T-helper 9 cell (primary cell): ENCODE data around the gene GOLGA1.
"Not testable (repeated sequence)": the region's sequence is repeated elsewhere in the genome, so short reads cannot be mapped to it uniquely, and the experiment has no call there.

ENCODE experiments used
- DNase-seq: peaks from one replicate; pipeline ENCODE4 v3.0.0-alpha.2; 2020
- total RNA-seq, 2 donors: gene quantifications; one replicate each; lab custom pipeline; 2026; lab: John Stamatoyannopoulos, UW

GOLGA1 gene, protein sequence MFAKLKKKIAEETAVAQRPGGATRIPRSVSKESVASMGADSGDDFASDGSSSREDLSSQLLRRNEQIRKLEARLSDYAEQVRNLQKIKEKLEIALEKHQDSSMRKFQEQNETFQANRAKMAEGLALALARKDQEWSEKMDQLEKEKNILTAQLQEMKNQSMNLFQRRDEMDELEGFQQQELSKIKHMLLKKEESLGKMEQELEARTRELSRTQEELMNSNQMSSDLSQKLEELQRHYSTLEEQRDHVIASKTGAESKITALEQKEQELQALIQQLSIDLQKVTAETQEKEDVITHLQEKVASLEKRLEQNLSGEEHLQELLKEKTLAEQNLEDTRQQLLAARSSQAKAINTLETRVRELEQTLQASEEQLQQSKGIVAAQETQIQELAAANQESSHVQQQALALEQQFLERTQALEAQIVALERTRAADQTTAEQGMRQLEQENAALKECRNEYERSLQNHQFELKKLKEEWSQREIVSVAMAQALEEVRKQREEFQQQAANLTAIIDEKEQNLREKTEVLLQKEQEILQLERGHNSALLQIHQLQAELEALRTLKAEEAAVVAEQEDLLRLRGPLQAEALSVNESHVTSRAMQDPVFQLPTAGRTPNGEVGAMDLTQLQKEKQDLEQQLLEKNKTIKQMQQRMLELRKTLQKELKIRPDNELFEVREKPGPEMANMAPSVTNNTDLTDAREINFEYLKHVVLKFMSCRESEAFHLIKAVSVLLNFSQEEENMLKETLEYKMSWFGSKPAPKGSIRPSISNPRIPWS
- 34.7 to 35.0 reads per million in 2 donors for total RNA-seq

DNA sequence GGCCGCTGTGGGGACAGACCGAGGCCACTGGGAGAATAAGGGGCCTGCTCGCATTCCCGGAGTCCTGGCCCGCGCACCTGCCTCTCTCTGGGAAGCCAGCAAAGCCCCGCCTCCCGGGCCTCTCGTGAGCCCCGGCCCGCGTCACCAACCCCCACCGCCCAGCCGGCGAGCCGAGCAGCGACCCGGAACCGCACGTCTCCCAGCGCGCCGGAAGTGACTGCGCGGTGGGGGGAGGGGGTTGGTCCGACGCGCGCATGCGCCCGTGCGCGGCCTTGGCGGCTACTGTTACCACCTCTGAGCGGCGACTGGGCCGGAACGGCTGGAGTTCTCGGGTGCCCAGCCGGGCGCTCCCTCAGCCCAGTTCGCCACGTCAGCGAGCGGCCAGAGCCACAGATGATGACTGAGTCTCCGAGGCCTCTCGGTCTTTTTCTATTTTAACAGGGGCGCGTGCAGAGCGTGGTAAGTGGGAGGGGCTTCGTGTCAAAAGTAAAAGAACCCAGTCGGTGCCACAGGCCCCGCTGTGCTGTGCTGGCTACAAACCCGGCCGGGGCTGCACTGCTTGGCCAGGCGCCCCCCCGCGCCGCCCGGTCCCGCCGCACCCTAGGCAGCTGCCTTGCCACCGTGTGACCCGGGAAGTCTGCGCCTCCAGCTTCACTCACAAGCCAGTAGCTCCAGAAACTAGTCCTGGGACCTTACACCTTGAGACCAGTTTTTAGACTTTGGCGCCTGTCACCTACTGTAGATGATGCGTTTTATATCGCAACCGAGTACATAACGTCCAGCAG is at the start of gene GOLGA1:
Gene GOLGA1 (minus strand): TSS at position 190 of the 785 bp plus-strand sequence. CDS start 2,372 bp downstream, outside the sequence.
- peak; percentile 92 for DNase-seq

DNA sequence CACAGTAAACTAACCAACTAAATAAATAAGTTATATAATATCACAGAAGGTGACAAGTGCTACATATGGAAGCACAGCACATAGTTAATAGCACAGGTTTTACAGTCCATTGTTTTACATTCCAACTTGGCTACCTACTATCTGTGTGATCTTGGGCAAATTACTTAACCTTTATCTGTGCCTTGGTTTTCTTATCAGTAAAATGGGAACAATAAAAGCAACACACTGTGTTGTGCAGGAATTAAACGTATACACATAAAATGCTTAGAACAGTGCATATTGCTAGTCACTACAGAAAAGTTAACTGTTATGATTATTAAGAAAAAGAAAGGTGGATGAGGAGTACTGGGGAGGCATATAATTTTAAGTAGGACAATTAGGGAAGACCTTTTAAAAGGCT is 42.8 kb upstream of the GOLGA1 start:
- DNase-seq, result no peak

DNA sequence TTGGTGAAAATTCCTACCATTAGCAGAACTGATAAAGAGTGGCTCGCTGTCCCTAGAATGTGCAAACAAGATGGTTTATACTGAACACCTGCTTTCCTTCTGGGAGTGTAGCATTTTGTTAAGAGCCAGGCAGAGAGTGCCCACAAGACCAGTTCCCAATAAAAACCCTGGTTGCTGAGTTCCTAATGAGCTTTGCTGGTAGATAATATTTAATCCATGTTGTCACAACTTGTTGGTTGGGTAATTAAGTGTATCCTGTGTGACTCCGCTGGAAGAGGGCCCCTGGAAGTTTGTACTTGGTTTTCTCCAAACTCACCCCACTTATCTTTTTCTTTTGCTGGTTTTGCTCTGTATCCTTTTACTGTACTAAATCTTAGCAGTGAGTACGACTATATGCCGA is 39.5 kb upstream of the GOLGA1 start:
- no peak for DNase-seq

DNA sequence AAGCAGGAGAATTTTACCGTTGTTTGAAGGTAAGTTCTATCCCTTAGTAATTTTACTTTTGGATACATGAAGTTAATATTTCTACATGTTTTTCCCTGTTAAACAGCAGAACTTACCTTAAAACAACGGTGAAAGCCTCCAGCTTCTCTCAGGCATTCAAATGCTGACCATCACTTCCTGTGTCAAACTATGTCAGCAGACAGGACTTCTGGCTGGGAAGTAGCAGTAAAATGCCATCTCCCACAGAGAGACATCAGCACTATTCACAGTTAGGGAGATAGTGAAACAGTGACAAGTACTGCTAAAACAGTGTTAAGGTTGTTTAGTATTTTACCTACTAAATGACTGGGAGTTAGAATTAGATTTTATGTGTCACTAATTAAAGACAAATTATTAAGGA is 34.2 kb upstream of the GOLGA1 start:
- no peak for DNase-seq

DNA sequence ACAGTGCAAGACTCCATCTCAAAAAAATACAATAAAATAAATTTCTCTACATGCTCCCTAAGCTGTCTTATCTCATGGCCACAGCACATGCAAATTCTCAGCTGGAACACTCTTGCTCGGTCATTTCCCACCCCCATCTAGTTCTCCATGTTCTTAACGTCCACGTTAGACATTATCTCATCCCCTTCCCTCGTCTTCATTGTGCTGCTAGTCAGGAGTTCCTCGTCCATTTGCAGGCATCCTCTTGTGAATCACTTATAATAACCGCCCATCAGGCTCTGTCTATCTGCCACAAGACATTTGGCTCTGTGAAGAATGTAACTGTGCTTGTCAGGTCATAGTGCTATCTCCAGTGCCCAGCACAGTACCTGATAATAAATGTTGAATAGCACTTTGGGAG is 32.9 kb upstream of the GOLGA1 start:
- DNase-seq, result no peak

DNA sequence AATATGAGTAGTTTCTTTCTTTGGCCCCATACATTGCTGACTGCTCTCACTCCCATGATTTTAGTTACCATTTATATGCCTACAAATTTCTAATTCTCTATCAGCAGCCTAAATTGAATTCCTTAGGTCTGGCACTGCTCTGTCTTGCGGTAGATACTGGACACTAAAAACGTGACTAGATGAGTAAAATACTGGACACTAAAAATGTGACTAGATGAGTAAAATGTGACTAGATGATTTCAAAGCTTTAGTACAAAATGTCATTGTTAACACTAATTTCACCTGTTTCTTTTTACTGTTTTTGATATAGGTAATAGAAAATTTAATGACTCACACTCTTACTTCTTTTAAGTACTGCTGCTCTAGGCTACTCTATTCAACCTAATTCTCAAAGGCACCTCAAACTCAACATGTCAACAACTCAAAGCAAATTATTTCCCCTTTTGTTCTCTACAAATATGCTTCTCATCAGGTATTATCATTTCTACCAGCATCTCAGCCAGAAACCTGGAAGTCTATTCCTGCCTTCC is 31.4 kb upstream of the GOLGA1 start:
- DNase-seq, result no peak

DNA sequence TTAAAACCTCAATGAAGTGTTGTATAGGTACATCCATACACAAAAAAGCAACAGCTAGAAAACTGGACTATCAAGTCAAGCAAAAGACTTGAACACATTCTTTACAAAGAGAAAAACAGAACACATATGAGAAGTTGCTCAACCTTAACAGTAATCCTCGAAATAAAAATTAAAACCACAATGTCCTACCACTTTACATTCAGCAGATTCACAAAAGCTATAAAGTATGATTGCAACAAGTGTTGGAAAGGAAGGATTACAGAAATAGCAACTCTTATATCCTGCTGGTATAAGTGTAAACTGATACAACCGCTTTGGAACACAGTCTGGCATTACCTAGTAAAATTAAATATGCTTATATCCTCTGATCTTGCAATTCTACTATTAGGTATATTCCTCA is 28.5 kb upstream of the GOLGA1 start:
- no peak for DNase-seq

DNA sequence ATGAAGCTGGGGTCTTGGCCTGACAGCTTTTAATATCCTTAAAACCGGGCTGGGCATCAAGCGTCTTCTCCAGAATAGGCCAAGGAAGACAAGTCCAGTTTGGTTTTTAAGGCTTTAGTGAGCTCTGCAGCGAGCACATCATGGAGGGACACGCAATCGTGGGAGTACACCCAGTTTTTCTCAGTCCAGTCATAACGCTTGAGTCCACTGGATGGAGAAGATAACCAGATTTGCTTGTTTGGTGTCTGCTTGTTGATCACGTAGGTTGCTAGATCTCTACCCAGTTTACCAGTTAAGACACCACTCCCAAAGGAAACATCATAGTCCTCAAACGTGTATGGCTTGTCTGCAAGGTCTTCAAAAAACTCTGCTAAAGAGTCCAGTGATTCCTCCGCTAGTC is 27.4 kb upstream of the GOLGA1 start:
- DNase-seq, result no peak

DNA sequence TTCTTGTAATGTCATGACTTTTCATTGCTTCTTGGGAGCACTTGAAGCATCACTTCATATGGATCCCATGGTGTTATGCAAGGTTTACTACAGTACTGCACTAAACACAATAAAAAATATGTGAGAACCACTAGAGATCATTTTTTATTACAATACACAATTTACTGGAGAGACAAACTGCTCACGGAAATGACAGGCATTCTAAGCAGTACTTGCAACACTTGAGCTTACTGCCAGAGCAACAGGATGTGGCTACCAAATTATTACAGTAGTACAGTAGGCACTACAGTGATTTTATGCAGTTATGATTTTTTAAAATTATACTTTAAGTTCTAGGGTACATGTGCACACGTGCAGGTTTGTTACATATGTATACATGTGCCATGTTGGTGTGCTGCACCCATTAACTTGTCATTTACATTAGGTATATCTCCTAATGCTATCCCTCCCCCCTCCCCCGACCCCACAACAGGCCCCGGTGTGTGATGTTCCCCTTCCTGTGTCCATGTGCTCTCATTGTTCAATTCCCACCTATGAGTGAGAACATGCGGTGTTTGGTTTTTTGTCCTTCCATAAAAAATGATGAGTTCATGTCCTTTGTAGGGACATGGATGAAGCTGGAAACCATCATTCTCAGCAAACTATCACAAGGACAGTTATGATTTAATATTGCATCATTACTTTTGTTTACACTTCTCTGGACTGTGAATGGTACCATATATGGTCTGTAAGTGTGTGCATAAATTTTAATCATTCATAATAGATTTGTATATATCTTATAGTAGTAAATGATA is 25.1 kb upstream of the GOLGA1 start:
- DNase-seq, result not testable (repeated sequence)

DNA sequence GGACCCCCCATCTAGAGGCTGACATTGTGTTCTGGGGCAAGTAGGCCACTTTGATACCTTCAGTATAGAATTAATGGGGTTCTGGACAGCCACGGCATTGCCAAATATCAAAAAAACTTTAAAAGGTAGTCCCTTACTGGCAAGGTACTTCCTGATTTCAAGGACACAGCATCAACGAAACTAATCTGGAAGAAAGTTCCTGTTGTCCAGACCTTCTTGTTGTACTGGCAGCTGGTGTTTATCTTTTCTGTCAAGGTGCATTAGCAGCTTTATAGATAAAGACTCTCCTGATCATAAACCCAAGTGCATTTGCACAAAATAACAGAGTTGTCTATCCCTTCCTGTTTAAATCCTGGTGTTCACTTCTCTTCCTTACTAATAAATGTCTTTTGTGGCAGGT is 23.7 kb upstream of the GOLGA1 start:
- DNase-seq, result no peak

DNA sequence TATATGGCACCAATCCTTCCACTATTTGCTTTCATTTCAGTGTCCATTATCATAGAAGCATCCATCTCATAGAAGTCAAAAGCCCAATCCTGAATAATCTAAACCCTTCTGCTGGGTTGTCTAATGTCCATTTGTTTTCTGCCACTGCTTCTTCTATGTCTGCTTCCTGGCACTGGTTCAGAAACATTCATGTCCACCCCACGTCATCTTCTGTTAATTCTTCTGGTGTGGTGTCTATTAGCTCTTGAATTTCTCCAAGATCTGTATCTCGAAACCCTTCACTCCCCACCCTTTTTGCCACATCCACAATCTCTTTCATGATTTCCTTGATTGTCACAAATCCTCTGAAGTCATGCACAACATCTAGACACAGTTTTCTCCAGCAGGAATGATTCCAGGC is 23.2 kb upstream of the GOLGA1 start:
- DNase-seq, result no peak

DNA sequence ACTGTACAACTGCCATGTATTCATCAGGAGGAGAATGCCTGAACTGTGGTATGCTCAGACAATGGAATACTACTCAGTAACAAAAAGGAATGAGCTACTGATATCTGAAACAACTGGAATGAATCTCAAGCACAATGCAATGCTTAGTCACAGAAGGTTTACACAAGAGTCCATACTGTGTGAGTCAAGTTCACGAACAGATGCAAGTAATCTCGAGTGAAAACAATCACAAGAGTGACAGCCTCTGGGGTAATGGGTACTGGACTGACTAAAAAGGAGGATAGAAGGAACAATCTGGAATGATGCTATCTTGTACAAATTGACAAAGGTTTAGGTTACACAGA is 19.5 kb upstream of the GOLGA1 start:
- no peak for DNase-seq

DNA sequence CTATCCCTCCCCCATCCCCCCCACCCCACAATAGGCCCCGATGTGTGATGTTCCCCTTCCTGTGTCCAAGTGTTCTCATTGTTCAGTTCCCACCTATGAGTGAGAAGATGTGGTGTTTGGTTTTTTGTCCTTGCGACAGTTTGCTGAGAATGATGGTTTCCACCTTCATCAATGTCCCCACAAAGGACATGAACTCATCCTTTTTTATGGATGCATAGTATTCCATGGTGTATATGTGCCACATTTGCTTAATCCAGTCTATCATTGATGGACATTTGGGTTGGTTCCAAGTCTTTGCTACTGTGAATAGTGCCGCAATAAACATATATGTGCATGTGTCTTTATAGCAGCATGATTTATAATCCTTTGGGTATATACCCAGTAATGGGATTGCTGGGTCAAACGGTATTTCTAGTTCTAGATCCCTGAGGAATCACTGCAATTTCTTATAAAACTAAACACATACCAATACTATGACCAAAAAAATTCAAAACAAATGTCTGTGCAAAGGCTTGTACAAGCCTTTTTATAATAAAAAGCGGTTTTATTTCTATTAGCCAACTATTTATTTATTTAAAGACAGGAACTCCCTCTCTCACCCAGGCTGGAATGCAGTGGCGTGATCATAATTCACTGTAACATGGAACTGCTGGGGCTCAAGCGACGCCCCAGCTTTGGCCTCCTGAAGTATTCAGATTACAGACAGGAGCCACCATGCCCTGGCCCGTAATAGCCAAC is 19.0 kb upstream of the GOLGA1 start:
- not testable (repeated sequence) for DNase-seq

DNA sequence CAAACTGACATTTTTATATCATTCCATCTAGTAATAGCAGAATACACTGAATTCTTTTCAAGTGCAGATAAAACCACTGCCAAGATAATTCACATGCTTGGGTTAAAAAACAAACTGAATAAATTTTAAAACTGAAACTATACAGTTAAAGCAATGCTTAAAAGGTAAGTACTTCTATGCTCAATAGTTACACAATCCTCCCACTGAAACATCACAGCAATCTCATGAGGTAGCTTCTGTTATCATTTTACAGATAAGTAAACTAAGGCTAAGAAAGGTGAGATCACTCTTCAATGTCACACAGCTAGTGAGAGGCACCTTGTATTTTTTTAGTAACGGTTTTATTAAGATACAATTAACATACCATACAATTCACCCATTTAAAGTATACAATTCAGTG is 13.4 kb upstream of the GOLGA1 start:
- no peak for DNase-seq

DNA sequence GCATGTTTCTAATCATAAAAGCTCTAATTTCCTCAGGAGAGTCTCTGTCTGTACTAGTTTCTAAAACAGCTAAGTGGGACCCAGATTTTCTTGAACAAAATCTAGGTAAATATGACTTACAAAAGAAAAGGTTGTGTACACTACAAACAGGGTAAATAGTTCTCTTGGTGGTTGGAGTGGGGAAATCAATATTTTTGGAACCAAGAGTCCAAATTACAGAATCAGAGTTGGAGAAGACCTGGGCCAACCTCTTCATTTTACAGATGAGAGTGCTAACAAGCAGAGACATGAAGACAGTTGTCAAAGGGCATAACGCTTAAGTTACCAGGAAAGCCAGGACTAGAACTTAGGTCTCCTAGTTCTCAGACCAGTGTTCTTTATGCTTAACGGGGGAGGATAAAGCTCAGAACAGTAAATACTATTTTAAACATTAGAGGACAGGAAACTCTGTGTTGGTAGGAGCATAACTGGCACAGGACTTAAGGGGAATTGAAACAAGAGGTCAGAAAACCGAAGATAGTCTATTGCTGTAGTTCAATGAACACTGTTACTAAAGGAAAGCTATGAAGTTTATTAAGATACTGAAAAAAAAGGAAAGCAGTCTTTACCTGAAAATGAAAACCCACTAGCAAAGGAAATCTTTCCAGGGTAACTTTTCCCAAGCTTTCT is 9.3 kb upstream of the GOLGA1 start:
- no peak for DNase-seq

DNA sequence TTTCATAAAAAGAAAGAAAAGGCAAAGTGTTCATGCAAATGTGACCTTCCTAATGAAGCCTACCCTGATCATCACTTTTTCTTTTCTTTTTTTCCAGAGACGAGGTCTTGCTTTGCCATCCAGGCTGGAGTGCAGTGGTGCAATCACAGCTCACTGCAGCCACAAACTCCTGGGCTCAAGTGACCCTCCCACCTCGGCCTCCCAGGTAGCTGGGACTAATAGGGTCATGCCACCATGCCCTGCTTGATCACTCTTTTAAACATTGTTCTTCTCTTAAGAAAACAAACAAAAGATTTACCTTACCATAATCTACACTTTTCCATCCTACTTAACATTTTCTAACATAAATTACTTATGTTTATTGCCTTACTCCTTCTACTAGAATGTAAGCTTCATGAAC is 8.5 kb upstream of the GOLGA1 start:
- DNase-seq, result no peak

DNA sequence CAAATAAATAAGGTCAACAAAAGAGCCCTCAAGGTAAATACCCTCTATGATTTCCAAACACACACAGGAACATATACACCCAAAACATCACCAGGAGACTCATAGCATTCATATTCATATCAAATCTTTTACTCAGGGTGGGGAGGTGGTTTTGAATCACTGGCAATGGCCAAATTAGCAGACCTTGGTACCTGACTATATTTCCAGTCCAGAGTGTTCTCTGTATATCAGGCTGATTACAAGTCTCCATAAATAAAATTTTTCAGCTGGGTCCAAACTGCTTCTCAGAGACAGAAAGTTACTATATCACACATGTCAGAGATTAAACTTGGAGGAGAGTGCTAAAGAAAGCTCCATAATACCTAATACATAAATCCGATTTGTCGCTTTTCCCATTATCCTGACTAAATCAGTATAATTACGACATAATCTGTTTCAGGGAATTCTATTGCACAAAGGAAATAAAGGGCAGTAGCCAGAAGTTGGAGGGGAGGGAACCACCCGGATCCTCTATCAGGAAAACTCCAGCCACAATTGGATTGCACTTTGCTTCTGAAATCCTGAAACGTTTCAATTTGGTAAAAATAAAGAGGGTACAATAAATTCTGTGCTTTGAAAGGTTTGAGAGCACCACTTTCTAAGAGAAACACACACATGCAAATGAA is 7.0 kb upstream of the GOLGA1 start:
- DNase-seq, result no peak

DNA sequence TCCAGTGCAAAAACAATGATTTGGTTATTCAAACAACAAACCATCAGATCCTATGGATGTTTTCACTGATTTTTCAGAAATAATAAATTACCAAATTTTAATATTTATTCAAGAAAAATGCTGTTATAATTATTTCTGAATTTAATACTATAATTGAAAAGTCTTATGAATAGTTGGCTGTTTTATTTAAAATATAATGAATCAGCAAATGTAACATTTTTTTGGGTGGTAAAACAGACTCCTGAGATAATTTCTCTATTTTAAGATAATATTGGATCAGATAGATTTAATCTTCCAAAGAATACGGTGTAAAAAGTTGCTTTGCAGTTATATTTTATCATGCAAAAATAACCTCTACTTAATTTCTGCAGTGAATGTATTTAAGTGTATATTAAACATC is 5.3 kb upstream of the GOLGA1 start:
- DNase-seq, result no peak

DNA sequence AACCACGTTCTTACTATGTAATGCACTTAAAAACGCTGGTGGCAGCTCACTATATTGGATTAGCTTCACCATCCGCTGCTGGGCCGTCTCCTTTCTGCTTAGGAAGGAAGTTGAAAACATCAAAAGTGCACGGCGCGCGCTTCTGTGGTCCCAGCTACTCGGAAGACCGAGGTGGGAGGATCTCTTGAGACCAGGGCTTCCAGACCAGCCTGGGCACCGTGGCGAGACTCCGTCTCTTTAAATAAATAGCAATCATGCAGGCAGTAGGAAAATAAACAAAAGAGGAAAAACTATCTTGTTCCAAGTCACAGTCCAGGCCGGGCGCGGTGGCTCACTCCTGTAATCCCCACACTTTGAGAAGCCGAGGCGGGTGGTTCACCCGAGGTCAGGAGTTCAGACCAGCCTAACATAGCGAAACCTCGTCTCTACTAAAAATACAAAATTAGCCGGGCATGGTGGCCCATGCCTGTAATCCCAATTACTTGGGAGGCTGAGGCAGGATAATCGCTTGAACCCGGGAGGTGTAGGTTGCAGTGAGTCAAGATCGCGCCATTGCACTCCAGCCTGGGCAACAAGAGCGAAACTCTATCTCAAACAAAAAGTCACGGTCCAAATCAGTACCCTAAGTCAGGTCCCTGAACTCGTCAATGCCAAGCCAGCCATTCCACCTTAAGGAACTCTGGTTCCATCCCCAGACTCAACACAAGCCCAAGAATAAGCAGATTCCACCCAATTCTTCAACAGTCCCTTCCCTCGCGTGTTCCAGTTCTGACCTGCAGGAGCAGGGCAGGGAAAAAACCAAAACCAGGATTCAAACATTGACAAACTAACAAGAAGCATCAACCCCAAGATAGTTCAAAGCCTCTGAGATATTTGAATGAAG is 1.0 kb upstream of the GOLGA1 start:
- DNase-seq, result peak; percentile 51
